Measurements from ENCODE around the gene KCMF1.
A peak's percentile ranks its signal among the peaks of the same experiment; 100 is the strongest.
"Not testable (repeated sequence)": the region's sequence is repeated elsewhere in the genome, so short reads cannot be mapped to it uniquely, and the experiment has no call there.

Gene KCMF1

DNA sequence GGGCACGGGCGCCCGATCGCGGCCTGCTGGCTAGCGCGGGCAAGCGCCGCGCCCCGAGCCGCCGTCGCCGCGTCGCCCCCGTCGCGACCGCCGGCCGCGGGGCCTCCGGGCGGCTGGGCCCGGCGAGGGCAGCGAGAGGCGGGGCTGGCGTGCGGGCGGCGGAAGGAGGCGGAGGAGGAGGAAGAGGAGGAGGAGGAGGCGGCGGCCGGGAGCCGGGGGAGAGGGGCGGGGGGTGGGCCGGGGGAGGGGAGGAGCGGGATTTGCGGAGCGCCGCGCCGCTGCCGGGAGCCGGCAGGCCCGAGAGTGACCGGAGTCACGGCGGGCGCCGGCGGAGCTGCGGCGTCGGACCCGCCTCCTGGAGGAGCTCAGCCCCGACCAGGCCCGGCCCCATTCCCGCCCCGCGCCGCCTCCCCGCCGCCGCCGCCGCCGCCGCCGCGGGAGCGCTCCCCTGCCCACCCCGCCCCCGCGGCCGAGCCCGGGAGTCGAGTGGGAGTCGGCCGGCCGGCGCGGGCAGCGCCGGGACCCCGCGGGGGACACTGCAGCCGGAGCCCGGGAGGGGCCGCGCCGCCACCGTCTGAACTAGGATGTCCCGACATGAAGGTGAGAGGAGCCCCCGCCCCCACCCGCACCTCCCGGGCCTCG lies at the start of gene KCMF1:
Gene KCMF1, plus strand, starts transcription at position 294 of the 642 bp plus-strand sequence. Its CDS starts 291 bp downstream, at position 585.
- DNase-seq = peak; percentile 64 to 78

DNA sequence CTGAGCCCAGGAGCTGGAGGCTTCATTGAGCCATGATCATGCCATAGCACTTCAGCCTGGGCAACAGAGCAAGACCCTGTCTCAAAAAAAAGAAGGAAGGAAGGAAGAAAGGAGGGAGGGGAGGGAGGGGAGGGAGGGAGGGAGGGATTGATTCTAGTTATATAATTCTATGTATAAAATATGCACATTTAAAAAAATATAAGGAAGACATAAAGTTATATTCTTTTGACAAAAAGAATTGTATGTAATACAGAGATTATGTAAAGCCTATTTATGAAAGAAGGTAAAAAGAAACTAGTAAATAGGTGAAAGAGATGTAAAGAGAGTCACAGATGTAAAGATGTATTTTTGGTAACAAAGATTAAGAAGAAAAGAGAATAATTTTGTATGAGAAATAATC lies 48.0 kb upstream of the KCMF1 start:
- DNase-seq = no peak

DNA sequence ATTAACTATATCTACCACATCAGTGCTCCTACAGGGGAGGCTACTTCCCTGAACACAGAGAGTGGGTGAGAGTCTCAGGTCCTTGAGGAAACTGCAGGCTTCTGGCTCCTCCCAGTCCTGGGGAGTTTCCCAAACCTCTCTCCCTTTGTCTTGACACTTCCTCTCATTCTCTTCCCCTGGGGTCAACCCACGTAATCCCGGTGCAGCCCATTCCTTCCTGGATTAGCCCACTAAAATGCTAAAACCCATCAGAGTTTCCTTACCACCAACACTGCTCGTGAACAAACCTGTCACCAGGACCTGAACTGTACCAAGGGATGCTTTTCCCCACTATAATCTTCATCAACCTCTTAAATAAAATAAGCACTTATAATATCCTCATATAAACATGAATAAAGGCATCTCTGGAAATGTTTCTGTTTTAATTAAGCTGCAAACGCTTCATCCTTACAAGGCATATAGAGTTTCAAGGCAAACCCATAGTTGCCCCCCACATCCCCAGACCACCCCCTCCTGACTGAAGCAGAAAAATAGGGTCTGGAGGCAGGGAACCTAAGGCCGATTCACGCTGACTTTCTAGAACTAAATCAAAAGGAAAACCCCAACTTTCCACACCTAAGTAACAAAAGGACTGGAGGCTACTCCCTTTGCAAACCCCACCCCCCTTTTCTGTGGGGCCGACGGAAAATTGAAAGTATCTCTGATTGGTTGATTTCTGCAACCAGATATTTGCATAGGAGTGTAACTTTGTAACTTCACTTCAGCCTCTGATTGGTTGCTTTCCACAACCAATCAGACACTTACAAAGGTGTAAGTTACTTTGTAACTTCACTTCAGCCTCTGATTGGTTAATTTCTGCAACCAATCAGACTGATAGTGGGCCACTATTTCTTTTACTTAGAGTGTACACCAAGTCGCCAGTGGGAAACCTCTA lies 46.5 kb upstream of the KCMF1 start:
- peak; percentile 52 to 84 for DNase-seq

DNA sequence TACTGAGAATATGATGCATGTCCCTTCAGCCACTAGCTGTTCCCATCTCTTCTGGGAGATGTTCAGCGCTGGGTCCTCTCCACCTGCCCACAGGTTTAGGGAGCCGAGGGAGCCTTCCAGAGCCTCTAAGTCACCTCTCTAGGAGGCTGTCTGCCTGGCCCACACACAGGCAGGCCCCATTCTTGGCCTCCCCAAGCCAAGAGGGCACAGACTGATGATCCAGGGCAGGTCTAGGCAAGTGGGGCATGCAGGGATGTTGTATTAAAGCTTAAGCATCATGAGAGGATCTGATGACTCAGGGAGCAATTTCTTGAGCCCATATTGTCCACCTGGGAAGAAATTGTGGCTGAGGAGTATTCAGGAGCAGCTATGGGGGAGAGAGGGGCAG lies 45.6 kb upstream of the KCMF1 start:
- DNase-seq = no peak

DNA sequence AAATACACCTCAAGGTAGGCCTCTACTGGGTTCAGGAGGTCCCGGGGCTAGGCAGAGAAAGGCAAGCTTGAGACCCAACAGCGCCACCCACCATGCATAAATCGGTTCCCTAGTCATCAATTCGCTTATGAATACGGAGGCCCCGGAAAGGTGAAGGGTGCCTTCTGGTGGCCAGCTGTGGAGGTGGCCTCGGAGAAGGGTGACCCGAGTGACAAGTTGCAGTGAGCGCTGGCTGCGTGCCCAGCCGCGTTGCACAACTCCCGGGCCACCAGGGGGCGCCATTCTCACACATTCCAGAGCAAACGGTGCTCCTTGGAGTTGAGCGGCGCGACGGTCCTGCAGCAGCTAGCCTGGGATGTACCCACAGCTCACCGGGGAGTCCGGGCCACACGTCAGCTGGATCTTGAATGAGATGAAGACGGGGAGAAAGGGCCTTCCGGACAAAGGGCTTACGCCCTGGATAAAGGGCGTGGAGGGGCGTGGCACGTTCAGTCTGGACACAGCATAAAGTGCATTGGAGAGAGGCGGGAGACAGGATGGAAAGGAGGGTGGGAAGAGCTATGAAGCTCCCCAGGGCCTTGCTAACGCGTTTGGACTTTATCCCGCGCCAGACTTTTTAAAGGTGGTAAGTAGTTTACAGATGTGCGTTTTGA lies 45.1 kb upstream of the KCMF1 start:
- DNase-seq = peak; percentile 96 to 98

DNA sequence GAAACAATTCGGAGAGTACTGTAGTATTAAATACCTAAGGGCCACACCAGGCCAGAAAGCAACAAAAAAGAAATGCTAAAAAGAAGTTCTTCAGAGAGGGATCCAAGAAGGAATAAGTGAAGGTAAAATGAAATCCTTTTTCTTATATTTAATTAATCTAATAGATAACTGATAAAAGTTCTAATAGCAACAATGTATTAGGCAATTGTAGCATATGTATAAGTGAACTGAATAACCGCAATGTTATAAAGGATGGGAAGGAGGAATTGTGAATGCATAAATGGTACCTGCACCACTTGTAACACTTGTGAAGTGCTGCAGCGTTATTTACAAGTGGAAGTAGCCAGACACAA lies 43.7 kb upstream of the KCMF1 start:
- no peak for DNase-seq

DNA sequence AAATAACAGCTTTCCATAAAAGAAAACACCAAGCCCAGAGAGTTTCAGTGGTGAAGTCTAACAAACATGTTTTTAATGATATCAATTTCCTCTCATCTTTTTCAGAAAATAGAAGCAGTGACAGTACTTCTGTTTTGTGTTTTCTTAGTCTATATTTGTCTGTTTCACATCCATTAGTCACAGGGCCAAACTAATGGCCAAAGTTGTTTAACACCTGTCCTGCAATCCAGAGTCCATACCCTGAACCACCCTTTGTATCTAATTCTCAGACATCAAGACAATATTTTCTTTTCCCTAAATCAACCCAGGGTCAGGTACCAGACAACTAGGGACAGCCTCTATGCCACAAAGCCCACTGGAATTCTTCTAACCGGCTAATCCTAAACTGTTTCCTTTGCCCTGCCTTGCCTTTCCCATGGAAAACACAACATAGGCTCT lies 39.6 kb upstream of the KCMF1 start:
- no peak for DNase-seq

DNA sequence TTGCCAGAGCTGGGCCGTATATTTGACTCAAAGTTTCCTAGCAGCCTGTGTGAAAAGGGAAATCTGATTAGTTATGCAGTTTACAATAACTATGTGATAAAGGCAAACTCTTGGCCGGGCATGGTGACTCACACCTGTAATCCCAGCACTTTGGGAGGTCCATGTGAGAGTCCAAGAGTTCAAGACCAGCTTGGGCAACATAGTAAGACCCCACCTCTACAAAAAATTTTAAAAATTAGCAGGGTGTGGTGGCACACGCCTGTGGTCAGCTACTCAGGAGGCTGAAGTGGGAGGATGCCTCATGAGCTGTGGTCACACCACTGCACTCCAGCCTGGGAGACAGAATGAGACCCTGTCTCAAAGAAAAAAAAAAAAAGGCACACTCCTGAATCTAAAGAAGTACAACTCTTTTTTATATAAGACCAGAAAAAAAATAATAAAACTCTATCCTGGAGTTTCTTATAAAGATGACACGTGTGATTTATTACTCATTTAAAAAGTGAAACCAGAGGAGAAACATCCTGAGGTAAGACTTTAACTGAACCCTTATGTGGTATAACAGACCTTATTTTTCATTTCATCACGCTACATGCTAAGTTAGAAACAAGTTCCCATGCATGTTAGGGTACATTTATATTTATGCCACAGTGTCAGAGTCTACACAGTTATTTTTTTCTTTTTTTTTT lies 32.6 kb upstream of the KCMF1 start:
- DNase-seq = peak in 1 of 2 donors; percentile 69

DNA sequence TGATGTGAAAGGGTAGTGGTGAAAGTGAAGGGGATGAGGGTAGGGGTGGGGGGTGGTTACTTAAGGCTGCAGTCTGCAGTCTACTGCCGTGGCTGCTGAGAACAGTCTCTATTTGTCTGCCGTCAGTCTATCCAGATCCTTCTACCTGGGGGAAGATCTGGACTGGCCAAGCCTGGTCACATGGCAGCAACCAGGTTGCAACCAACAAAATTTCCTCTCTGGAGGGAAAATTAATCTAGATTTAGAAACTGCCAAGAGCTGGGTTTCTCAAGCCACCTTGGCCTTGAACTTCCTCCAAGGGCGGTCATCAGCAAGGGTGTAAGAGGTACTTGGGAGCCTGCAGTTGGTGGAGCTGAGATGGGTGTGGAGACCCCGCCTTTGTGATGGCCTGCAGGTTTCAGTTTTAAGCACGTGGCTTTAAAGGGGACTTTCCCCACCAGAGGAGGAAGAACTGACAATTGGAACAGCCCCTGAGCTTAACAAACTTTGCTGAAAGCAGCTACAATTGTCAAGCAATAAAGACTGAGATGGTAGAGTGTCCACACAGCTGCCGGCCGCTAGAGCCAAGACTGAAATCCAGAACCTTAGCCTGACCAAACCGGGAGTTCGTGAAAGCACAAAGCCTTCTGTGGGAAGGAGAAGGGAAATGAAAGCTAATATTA lies 31.4 kb upstream of the KCMF1 start:
- DNase-seq = peak; percentile 87 to 91

DNA sequence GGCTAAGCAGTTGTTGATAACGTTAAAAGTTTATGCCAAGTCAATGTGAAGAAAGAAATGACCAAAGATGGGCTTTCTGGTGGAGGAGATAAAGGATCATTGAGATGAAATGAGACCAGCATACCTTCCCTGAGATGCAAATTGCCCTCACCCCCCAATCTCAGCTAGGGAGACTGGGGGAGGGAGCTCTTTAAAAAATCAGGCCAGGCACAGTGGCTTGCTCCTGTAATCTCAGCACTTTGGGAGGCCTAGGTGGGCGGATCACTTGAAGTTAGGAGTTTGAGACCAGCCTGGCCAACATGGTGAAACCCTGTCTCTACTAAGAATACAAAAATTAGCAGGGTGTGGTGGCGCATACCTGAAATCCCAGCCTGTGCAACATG lies 30.9 kb upstream of the KCMF1 start:
- DNase-seq = no peak

DNA sequence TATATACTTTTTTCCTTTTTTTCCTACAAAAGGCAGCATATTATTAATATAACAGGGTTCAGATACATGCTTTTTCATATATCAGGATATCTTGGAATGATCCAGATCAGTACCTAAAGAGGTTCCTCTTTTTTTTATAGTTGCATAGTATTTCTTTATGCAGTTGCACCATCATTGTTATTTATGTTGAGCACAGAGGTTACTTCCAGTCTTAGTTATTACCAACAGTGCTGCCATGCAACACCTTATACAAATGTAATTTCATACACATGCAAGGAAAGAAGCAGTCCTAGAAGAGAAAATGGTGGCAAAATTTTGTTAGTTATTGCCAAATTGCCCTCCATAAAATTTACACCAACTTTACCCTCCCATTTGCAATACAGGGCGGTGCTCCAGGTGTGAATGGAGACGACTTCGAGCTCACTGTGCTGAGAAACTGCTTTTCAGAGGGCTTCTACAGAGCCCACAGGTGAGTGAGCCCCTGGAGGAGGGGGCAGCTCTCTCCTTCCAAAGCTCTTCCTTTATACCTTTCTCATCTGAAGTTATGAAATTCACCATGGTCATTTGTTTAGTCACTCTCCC lies 30.0 kb upstream of the KCMF1 start:
- DNase-seq = no peak

DNA sequence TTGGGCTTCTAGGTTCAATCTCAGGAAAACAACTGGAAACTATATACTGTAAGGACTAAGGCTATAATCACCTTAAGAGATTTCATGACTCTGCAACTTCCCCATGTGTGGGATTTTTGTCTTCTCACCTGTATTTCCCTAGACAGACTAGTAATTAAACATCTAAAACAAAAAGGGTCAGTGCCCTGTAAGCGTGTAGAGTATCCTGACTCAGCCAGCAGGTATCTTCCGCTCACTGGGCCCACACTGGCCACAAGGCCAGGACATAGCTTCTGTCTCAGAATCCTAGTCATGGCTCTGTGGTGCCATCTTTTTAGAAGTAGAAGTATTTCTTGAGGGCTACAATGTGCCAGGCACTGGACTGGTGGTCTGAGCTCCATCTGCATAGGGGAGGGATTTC lies 28.8 kb upstream of the KCMF1 start:
- no peak for DNase-seq

DNA sequence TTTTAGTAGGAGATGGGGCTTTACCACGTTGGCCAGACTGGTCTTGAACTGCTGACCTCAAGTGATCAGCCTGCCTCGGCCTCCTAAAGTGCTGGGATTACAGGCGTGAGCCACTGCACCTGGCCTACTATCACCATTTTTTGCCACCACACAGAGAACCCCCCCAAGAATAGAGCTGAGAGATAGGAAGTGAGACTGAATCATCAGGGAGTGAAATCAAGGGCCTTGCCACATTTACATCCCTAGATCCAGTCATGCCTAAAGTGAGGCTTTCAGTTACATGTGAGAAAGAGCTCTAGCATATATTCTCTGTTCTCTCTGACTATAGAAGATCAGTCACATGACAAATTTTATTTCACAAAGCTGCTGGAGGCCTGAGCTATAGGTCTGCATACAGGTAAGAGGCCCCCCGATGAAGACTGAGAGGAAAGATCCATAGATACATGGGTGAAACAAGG lies 28.0 kb upstream of the KCMF1 start:
- no peak for DNase-seq

DNA sequence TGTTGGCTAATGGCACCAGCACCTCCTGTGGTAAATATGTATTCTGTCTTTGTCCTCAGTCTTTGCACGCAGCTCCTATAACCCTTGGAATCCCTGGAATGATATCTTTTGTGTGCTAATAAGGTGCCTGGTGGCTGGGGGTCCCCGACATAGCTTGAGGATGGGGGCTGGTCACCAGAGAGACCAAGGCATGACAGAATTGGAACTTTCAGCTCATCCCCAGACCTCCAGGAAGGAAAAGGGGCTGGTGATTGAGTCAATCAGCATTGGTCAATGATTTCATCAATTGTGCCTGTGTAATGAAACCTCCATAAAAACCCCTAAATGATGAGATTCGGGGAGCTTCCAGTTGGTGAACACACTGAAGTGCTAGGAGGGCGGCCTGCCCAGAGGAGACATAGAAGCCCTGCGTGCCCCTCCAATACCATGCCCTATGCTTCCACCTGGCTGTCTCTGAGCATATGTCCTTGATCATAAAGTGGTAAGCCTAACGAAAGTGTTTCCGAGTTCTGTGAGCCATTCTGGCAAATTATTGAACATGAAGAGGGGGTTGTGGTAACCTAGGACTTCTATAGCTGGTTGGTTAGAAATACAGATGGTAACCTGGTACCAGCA lies 26.6 kb upstream of the KCMF1 start:
- no peak for DNase-seq

DNA sequence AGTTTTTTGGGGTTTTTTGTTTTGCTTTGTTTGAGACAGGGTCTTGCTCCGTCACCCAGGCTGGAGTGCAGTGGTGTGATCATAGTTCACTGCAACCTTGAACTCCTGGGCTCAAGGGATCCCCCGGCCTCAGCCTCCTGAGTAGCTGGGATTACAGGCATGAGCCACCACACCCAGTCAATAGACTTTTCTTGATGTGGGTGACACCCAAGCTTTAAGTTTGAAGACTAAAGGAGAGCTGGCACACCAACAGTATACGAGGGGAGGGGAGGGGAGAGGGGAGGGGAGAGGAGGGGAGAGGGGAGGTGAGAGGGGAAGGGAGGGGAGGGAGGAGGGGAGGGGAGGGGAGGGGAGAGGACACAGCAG lies 25.1 kb upstream of the KCMF1 start:
- not testable (repeated sequence) for DNase-seq

DNA sequence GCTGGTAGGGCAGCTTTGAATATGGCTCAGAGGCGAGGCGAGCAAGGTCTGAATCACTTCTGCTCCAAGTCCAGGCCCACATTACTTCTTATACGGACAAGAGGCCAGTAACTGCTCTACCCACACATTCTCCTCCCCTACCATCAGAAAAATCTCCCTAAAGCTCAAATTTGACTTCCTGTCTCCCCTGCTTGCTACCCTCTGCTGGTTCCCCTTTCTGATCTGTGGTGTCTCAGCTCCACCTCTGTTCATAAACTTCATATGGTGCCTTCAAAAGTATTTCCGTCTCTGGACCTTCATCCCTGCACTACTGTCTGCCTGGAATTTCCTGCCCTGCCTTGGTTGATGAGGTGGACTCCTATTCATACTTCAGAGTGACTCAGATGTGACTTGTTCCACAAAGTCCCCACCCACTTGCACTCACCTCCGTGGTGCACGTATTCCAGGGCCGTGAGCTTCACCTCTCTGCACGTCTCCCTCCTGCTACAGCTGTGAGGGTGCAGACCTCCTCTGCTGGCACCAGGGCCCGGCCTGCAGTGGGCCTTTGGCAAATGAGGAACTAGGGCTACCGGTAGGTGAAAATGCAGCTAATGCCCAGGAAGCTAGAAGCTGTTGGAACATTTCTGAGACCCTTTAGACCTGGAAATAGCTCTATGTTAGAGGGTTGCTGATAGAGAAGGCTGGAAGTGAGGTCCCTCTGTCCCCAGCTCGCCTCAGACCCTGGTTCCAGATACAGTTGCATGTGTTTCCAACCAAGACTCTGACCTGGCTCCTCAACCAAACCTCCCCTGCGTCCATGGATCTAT lies 24.6 kb upstream of the KCMF1 start:
- peak; percentile 37 to 64 for DNase-seq

DNA sequence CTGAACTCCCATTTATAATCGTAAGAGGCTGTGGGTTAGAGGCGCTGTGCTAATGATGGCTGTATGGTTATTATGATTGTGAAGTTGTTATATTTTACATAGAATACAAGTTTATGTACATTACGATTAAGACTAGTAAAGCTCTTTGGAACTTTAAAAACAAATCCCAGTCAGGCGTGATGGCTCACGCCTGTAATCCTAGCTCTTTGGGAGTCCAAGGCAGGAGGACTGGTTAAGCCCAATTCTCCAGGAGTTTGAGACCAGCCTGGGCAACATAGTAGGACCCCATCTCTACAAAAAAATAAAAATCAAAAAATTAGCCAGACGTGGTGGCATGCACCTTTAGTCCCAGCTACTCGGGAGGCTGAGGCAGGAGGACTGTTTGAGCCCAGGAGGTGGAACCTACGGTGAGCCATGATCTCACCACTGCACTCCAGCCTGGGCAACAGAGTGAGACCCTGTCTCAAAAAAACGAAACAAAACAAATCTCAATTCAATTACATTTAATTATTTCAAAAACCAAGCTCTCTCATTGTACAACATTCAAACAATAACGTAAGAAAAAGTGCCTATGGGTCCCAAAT lies 23.9 kb upstream of the KCMF1 start:
- no peak for DNase-seq

DNA sequence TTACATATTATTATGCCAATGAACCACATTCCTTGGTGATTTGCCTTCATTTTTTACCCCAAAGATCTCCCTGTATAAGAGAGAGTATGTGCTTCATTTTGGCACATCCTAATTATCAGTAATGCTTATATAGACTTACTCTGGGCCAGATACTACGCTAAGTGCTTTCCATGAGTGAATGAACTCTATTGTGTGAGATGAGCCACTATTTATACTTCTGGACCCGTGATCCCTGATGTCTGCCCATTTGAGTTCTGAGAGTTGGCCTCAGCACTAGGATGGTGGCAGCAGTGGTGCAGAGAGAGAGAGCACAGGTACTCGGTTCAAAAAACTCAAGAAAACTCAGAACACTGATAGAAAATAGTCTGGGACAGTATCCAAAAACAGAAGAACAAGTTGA lies 17.4 kb upstream of the KCMF1 start:
- no peak for DNase-seq

DNA sequence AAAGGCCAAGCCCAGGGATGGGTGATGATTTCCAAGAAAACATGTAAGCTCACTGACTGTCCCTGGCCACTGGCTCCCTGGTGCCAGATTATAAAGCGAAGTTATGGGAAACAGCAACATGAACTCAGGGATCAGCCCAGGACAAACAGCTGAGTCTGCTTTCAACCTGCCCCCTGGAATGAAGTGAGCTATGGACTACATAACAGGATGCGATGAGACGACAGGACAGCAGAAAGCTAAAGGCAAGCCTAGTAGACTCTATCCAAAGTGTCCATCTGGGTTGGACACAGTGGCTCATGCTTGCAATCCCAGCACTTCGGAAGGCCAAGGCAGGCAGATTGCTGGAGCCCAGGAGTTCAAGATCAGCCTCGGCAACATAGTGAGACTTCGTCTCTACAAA lies 16.6 kb upstream of the KCMF1 start:
- no peak for DNase-seq

Data from CD4-positive, alpha-beta T cell treated with Interferon alpha-2 for 1 hour (primary cell).